GM12878 (cell line): ENCODE measurements around the gene GPC5.

Experiments
- EZH2 ChIP-seq: IDR thresholded peaks from 2 replicates; pipeline ENCODE4 v1.6.1; 2012; ENCODE audit warnings: low read depth, mild to moderate bottlenecking, control low read depth, inconsistent platforms, low read length, borderline replicate concordance; ENCODE audit not compliant: control insufficient read depth
- POLR2A ChIP-seq: IDR thresholded peaks from 2 replicates; pipeline ENCODE4 v1.6.1; 2011; ENCODE audit warnings: low read depth, mild to moderate bottlenecking, low read length
- SMC3 ChIP-seq: IDR thresholded peaks from 2 replicates; pipeline ENCODE4 v1.6.1; 2011; ENCODE audit warnings: low read length, improper control_type of control experiment, borderline replicate concordance
- TF ChIP-seq, protein P1 (sequence below): fragments of 450-650 bp; formaldehyde crosslinking; IDR thresholded peaks from 2 replicates; pipeline ENCODE4 v1.5.0; 2022; ENCODE audit warnings: mild to moderate bottlenecking, missing genetic modification characterization
- TF ChIP-seq, protein P2 (sequence below), 3 experiments: IDR thresholded peaks in 2 of 3; conservative IDR thresholded peaks in 1 of 3; 2 replicates each; pipeline ENCODE4 v1.5.1; 2011; ENCODE audit warnings: low read depth in 3 of 3, low read length in 3 of 3, mild to moderate bottlenecking in 3 of 3, control low read depth in 2 of 3, moderate library complexity in 2 of 3, inconsistent platforms in 1 of 3, mixed read lengths in 1 of 3; ENCODE audit not compliant: control insufficient read depth in 2 of 3, insufficient read depth in 1 of 3; ENCODE audit errors: extremely low read depth in 1 of 3

DNA sequence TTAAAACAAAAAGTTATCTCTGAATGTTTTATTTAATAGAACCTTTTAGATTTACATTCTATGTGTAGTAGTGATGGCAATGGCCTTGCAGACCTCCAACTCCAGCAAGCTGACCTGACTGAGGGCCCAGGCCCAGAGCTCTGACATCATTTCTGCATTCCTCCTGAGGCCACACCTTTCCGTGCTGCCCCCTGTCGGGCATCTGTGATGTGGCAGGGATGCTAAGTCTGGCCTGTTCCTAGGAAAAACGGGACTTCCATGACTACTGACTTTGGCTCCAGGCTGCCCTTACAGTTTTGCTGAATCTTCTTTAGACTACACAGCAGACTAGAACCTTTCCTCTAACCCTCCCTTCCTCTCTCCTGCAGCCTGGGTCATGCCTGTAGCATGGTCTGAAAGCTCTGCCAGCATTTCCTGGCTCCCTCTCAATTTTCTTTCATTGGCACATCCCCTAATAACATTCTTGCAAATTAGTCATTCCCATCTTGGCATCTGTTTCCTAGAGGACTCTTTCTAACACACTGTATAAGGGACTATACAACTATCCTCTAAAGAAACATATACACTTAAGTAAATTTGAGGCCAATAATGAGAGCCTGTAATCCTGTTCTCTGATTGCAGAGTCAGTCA, 249.1 kb downstream of the GPC5 start:
- no peak for TF ChIP-seq POLR2A
- TF ChIP-seq, protein P1, sequence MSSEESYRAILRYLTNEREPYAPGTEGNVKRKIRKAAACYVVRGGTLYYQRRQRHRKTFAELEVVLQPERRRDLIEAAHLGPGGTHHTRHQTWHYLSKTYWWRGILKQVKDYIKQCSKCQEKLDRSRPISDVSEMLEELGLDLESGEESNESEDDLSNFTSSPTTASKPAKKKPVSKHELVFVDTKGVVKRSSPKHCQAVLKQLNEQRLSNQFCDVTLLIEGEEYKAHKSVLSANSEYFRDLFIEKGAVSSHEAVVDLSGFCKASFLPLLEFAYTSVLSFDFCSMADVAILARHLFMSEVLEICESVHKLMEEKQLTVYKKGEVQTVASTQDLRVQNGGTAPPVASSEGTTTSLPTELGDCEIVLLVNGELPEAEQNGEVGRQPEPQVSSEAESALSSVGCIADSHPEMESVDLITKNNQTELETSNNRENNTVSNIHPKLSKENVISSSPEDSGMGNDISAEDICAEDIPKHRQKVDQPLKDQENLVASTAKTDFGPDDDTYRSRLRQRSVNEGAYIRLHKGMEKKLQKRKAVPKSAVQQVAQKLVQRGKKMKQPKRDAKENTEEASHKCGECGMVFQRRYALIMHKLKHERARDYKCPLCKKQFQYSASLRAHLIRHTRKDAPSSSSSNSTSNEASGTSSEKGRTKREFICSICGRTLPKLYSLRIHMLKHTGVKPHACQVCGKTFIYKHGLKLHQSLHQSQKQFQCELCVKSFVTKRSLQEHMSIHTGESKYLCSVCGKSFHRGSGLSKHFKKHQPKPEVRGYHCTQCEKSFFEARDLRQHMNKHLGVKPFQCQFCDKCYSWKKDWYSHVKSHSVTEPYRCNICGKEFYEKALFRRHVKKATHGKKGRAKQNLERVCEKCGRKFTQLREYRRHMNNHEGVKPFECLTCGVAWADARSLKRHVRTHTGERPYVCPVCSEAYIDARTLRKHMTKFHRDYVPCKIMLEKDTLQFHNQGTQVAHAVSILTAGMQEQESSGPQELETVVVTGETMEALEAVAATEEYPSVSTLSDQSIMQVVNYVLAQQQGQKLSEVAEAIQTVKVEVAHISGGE (CRISPR knock-in tag), result no peak
- TF ChIP-seq, protein P2, sequence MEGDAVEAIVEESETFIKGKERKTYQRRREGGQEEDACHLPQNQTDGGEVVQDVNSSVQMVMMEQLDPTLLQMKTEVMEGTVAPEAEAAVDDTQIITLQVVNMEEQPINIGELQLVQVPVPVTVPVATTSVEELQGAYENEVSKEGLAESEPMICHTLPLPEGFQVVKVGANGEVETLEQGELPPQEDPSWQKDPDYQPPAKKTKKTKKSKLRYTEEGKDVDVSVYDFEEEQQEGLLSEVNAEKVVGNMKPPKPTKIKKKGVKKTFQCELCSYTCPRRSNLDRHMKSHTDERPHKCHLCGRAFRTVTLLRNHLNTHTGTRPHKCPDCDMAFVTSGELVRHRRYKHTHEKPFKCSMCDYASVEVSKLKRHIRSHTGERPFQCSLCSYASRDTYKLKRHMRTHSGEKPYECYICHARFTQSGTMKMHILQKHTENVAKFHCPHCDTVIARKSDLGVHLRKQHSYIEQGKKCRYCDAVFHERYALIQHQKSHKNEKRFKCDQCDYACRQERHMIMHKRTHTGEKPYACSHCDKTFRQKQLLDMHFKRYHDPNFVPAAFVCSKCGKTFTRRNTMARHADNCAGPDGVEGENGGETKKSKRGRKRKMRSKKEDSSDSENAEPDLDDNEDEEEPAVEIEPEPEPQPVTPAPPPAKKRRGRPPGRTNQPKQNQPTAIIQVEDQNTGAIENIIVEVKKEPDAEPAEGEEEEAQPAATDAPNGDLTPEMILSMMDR (IDR thresholded peaks at IDR 0.05 in 2 of 3, conservative IDR thresholded peaks at IDR 0.05 in 1 of 3; ENCODE audit: control insufficient read depth in 2 of 3, extremely low read depth in 1 of 3, insufficient read depth in 1 of 3, low read depth in 3 of 3, low read length in 3 of 3), result peak; percentile 45 to 72 (median 59)
- TF ChIP-seq EZH2, result no peak
- 0 out of 2 replicates have a peak, but pooled peaks have one; percentile 21 for TF ChIP-seq SMC3
